Measurements from ENCODE around the gene KCNQ1. TPM values are rescaled to one million over a fixed set of nuclear protein-coding genes. Genes with fewer than 3 reads are reported as not detected.

Gene KCNQ1
- polyA plus RNA-seq, 1 donor (not counting 4 experiments of a cell fraction or from before 2014, with no cell fraction given): not detected

DNA sequence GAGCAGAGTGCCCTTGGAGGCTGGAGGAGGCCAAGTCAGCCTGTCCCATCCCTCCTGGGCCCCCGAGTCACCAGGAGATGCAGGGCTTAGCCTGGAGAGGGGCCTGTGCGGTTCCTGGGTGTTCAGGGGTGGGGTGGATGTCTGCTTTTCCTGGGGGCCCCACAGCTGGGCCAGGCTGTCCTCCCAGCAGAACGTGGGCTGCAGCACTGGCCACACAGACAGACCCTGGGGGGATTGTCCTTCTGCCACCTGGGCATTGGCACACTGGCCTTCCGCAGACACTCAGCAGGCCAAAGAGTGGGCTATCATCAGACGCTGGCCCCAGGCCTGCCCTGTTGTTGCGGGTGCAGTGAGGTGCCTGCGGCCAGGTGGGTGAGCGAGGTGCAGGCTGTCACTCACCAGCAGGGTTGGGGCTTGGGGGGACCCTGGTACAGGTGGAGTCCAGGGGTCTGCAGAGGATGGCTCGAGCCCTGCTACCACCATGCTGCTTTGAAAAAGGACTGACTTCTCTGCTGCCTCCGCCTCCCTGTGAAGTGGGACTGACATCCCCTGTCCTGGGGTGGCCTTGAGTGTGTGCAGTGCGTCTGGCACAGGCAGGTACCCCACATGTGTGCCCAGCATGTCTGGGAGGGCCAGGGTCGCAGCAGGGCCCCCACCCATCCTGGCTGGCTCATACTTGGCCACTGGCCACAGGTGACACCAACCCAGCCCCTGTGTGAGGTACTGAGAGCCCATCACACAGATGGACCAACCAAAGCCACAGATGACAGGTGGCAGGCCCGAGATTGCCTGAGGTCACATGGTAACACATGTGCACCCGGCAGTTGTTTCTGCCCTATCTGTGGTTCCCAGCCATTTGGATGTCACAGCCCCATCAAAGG lies 294.0 kb downstream of the KCNQ1 start:
- Histone ChIP-seq H3K9me1 (ENCODE audit: control insufficient read depth, extremely low read depth, insufficient read depth, low read length) (no peaks in the 10 kb centered on the region), H3K4me3 (ENCODE audit: control insufficient read depth in 2 of 3, extremely low read depth in 1 of 3, insufficient read depth in 2 of 3, low read depth in 1 of 3, low read length in 3 of 3) (no peak overlapping the region), H3K27me3 (ENCODE audit: control insufficient read depth, extremely low read depth, insufficient read depth, low read length) (no peaks in the 10 kb centered on the region), H2AFZ (ENCODE audit: control insufficient read depth, low read length) (no peak overlapping the region), H3K36me3 (ENCODE audit: control insufficient read depth in 2 of 2, extremely low read depth in 1 of 2, insufficient read depth in 2 of 2, low read length in 2 of 2) (no peaks in the 10 kb centered on the region), H4K20me1 (ENCODE audit: control insufficient read depth, extremely low read depth, insufficient read depth, low read length) (no peaks in the 10 kb centered on the region), H3K4me2 (ENCODE audit: control insufficient read depth, extremely low read depth, insufficient read depth, low read depth, low read length) (no peak overlapping the region), H3K79me2 (ENCODE audit: control insufficient read depth, insufficient read depth, low read length) (no peaks in the 10 kb centered on the region), H3K9me3 (ENCODE audit: control insufficient read depth, low read depth, low read length) (no peaks in the 10 kb centered on the region), H3K27ac (ENCODE audit: control insufficient read depth, insufficient read depth, low read length) (no peak overlapping the region), H3K9ac (ENCODE audit: control insufficient read depth, extremely low read depth, insufficient read depth, low read length) (no peak overlapping the region), H3K4me1 (ENCODE audit: control insufficient read depth, extremely low read depth, insufficient read depth, low read length) (no peaks in the 10 kb centered on the region)
- FAIRE-seq: no peak
- TF ChIP-seq EZH2 (IDR thresholded peaks at IDR 0.05; ENCODE audit: low read length): no peak
- TF ChIP-seq, protein P1, sequence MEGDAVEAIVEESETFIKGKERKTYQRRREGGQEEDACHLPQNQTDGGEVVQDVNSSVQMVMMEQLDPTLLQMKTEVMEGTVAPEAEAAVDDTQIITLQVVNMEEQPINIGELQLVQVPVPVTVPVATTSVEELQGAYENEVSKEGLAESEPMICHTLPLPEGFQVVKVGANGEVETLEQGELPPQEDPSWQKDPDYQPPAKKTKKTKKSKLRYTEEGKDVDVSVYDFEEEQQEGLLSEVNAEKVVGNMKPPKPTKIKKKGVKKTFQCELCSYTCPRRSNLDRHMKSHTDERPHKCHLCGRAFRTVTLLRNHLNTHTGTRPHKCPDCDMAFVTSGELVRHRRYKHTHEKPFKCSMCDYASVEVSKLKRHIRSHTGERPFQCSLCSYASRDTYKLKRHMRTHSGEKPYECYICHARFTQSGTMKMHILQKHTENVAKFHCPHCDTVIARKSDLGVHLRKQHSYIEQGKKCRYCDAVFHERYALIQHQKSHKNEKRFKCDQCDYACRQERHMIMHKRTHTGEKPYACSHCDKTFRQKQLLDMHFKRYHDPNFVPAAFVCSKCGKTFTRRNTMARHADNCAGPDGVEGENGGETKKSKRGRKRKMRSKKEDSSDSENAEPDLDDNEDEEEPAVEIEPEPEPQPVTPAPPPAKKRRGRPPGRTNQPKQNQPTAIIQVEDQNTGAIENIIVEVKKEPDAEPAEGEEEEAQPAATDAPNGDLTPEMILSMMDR (optimal IDR thresholded peaks at IDR 0.05 in 1 of 3, IDR thresholded peaks at IDR 0.05 in 1 of 3, conservative IDR thresholded peaks at IDR 0.05 in 1 of 3; ENCODE audit: extremely low read depth in 1 of 3, insufficient read depth in 2 of 3, low read length in 3 of 3): no peak
- no peak for DNase-seq (ENCODE audit: low read depth, low spot score)
- dilution Hi-C loops (cut with MboI; ENCODE audit: extremely low pct_ligation_motif_present, low sequenced_read_pairs): no loop called here

DNA sequence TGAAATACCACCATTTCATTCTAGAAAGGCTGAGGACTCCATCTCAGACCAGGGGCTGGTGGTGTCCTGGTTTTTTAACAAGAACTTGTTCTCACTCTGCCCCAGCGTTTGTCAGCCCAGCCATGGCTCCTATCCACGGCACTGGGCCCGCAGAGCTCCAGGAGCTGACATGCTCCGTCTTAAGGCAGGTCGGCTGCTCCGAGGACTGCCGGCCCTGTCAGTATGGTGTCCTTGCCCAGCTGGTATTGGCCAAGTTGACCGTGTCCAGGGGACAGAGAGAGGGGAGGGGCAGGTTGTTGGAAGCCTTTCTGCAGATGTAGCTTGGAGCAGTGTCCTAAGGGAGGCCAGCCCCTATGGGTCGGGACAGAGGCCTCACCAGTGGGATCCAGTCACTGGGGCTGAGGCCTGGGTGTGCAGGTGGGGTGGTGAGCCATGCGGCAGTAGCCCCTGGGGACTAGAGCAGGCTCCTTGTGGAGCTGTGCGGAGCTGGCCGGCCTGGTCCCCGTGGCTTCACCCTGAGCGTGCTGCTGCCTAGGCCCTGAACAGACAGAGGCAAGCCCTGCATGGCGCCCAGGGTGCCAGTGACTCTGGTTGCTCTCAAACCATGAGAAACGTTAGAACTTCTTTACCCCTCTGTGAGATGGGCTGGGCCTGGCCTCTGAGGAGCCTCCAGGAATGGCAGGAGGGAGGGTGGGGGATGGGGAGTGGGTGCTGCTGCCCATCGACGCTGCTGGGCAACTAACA lies 294.9 kb downstream of the KCNQ1 start:
- Histone ChIP-seq H3K27ac (ENCODE audit: control insufficient read depth, insufficient read depth, low read length) (no peak overlapping the region), H3K79me2 (ENCODE audit: control insufficient read depth, insufficient read depth, low read length) (no peaks in the 10 kb centered on the region), H4K20me1 (ENCODE audit: control insufficient read depth, extremely low read depth, insufficient read depth, low read length) (no peaks in the 10 kb centered on the region), H3K36me3 (ENCODE audit: control insufficient read depth in 2 of 2, extremely low read depth in 1 of 2, insufficient read depth in 2 of 2, low read length in 2 of 2) (no peaks in the 10 kb centered on the region), H2AFZ (ENCODE audit: control insufficient read depth, low read length) (no peak overlapping the region), H3K9me3 (ENCODE audit: control insufficient read depth, low read depth, low read length) (no peaks in the 10 kb centered on the region), H3K9ac (ENCODE audit: control insufficient read depth, extremely low read depth, insufficient read depth, low read length) (no peak overlapping the region), H3K4me3 (ENCODE audit: control insufficient read depth in 2 of 3, extremely low read depth in 1 of 3, insufficient read depth in 2 of 3, low read depth in 1 of 3, low read length in 3 of 3) (no peak overlapping the region), H3K9me1 (ENCODE audit: control insufficient read depth, extremely low read depth, insufficient read depth, low read length) (no peaks in the 10 kb centered on the region), H3K4me2 (ENCODE audit: control insufficient read depth, extremely low read depth, insufficient read depth, low read depth, low read length) (no peak overlapping the region), H3K4me1 (ENCODE audit: control insufficient read depth, extremely low read depth, insufficient read depth, low read length) (no peaks in the 10 kb centered on the region), H3K27me3 (ENCODE audit: control insufficient read depth, extremely low read depth, insufficient read depth, low read length) (no peaks in the 10 kb centered on the region)
- dilution Hi-C loops (cut with MboI; ENCODE audit: extremely low pct_ligation_motif_present, low sequenced_read_pairs): no loop called here
- DNase-seq (ENCODE audit: low read depth, low spot score): no peak
- FAIRE-seq: no peak
- TF ChIP-seq EZH2 (IDR thresholded peaks at IDR 0.05; ENCODE audit: low read length): no peak
- TF ChIP-seq, protein P1 (optimal IDR thresholded peaks at IDR 0.05 in 1 of 3, IDR thresholded peaks at IDR 0.05 in 1 of 3, conservative IDR thresholded peaks at IDR 0.05 in 1 of 3; ENCODE audit: extremely low read depth in 1 of 3, insufficient read depth in 2 of 3, low read length in 3 of 3): no peak

Data from keratinocyte (primary cell).